Activated CD4-positive, CD25-positive, alpha-beta regulatory T cell treated with anti-CD3 and anti-CD28 coated beads, Interleukin-2, amount 50 U/mL, for 72 hours (primary cell): ENCODE data around the gene SRCIN1.
"Not testable (repeated sequence)": the region's sequence is repeated elsewhere in the genome, so short reads cannot be mapped to it uniquely, and the experiment has no call there.

ENCODE experiments used
- DNase-seq: peaks from one replicate; pipeline ENCODE4 v3.0.0; 2021

SRCIN1 gene

DNA sequence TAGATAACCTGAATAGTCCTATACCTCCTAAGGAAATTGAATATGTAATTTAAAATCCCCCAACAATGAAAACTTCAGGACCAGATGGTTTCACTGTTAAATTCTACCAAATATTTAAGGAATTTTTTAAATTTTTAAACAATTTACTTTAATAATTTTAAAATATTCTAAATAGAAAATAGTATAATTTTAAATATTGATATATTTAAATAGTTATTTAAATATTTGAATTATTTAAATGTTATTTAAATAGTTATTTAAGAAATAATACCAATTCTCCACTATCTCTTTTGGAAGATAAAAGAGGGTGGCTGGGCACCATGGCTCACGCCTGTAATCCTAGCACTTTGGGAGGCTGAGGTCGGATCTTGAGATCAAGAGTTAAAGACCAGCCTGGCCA, 104.0 kb downstream of the SRCIN1 start:
- not testable (repeated sequence) for DNase-seq

DNA sequence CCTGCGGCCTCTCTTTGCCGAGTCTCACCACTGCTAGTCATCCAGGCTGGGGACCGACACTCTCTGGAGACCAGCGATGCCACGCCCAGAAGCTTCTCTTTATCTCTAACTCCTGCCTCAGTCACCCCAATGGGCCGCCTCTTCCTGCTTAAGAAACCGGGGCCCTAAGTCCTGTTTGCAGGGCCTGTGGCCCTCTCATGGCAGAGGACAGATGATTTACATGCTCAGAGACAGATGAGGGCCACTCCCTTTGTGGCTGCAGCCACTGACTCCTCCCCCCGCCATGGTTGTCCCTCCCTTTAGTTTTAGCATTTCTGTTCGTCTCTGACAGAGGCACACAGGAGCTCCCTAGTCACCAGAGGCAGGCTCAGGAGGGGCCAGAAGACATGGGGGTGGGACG, 106.5 kb downstream of the SRCIN1 start:
- not testable (repeated sequence) for DNase-seq

DNA sequence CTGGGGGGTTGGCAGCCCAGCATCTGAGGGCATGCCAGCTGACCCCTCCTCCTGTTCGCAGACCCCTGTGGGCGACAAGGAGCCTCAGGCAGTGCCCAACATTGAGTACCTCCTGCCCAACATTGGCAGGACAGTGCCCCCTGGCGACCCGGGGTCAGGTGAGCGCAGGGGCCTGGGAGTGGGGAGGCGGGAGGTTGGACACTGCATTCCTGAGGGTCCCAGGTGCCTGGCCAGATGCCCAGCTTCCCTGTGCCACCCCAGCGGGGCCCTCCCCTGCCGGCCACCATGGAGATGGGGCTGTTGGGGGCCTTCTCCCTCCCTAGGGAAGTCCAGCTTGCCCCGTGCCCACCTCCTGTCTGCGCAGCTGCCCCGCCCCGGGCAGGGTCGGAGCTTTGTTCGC, 107.4 kb downstream of the SRCIN1 start:
- DNase-seq: no peak

DNA sequence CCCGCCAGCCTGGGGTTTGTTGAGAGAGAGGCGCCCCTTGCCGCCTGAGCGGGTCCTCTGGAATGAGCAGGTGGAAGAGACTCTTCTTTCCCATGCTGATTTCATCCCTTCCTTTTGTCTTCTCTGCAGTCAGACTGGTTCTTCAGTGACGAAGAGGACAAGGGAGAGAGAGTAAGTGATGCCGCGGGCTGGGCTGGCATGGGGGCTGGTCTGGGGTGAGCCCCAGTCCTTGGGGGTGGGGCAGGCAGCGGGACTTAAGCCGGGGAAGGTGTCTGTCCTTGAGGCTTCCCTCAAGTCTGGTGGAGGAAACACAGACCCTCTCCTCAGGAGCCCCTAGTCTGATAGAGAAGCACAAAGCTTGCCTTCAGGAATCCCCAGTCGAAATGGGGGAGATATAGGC, 108.1 kb downstream of the SRCIN1 start:
- DNase-seq: not testable (repeated sequence)

DNA sequence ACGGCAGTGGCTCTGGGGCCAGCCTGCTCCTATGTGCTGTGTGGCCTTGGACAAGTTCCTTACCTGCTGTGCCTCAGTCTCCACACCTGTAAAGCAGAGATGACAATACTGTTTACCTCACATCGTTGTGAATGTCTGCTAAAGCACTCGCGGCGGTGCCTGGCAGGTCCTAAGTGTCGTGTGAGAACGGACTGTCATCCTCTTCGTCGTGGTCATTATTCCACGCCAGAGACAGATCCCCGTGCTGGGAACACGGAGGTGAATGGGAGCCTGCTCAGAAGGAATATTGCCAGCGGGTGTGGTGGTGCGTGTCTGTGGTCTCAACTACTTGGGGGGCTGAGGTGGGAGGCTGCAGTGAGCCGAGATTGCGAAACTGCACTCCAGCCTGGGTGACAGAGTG, 111.6 kb downstream of the SRCIN1 start:
- not testable (repeated sequence) for DNase-seq

DNA sequence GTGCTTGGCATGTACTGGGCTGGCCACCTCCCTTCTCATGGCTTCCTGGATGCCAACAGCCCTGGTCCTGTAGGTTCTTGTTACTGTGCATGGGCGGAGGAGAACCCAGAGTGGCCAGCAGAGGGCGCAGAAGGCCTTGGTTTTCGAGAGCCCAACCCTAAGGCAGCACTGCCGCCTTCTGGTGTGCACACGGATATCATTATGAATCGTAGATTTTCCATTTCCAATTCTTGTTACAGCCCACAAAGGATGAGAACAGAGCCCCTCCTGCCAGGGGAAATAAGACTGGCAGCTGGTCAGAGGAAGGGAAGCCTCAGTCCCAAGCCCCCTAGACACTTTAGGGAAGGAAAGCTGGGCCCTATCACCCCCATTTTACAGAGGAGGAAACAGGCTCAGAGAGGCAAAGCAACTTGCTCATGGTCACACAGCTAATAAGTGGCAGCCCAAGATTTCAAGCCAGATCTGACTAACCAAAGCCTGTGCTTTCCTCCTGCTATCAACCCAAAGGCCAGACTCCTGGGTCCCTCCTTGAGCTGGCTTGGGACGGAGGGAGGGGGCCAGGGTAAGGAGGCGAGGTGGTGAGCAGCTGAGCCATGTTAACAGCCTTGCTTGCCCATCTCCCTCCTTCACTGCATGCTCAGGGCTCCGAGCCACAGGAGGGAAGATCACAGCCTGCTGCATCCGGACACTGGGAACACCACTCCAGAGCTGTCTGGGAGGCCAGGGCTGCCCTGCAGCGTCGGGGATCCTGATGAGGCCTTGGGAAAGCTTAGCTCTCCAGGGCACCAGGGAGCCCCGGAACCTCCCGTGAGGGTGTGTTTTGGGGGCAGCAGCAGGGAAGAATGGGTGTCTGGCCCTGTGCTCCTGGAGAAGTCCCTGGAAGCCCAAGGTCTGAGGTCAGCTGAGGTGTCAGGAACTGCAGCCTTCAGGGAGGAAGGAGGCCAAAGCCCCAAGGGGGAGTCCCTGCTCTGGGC, 113.4 kb downstream of the SRCIN1 start:
- peak; percentile 89 for DNase-seq

DNA sequence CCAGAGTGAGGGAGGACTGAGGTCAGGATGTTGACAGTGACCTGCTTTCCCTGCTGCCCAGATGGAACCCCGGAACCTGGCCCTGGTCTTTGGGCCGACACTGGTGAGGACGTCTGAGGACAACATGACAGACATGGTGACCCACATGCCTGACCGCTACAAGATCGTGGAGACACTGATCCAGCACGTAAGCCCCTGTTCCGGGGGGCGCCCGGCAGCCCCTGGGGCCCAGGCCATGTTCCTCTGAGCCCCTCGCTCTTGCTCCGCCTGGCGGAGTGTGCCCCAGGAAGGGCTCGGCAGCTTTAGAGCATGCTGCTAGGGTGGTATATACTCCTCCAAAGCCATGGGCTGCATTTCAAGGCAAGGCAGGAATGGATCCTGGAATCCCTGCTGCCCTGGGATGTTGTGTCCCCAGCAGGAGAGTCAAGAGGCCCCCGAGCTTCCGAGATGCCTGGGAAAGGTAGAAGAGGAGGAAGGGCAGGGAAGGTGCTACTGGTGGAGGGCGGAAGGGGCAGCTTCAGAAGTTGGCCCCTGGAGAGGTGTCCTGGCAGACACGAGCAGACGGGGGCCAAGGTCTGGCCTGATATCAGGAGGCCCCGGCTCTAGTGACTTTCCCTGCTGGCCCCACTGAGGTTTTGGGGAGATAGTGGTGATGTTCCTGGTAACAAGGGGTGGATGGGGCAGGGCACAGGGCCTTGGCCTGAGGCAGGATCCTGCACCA, 114.2 kb downstream of the SRCIN1 start:
- not testable (repeated sequence) for DNase-seq

DNA sequence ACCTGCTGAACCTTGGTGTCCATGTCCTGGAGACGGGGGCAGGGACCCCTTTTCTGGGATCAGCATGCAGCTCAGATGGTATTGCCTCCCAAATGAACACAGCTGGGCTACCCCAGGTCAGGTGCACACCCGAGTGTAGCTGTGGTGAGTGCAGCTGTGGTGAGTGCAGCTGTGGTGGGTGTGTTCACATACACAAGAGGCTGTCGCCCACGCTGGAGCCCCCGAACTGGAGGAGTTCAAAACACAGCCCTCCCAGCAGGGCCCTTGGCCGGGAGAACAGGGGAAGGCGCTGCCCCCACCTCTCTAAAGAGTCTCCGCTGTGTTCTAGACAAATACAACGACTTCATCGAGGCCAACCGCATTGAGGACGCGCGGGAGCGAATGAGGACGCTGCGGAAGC, 116.0 kb downstream of the SRCIN1 start:
- not testable (repeated sequence) for DNase-seq

DNA sequence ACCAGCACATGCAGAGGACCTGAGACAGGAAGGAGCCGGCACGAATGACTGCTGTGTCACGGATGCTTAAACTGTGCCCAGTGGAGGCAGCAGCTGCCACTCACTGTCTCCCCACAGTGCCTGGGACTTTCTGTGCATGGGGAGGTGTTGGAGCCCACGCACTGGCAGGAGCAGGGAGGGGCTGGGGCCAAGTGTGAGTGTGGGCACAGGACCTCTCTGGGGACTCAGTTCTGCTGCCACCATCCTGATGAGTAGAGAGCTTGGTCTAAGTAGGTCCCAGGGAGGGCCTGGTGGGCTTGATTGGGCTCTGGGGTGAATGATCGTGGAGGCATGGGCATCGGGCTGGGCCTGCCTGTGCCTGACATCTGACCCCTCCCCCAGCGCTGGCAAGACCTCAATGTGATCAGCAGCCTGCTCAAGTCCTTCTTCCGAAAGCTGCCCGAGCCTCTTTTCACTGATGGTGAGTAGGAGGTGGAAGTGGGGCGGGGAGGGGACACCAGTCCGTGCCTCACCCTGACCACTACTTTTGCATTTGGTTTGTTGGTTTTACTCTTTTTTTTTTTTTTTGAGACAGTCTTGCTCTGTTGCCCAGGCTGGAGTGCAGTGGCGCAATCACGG, 120.0 kb downstream of the SRCIN1 start:
- not testable (repeated sequence) for DNase-seq

DNA sequence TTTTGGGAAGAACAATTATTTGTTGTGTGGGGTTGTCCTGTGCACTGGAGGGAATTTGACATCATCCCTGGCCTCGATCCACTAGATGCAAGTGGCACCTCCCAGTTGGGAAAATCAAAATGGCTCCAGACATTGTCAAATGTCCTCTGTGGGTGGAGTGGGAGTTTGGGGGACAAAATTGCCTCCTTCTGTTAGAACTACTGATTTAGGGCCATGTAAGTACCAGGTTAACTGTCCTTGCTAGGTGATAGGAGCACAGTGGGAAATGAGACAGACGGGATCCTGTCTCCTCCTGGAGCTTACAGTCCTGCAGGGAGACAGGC, 120.6 kb downstream of the SRCIN1 start:
- DNase-seq: no peak

DNA sequence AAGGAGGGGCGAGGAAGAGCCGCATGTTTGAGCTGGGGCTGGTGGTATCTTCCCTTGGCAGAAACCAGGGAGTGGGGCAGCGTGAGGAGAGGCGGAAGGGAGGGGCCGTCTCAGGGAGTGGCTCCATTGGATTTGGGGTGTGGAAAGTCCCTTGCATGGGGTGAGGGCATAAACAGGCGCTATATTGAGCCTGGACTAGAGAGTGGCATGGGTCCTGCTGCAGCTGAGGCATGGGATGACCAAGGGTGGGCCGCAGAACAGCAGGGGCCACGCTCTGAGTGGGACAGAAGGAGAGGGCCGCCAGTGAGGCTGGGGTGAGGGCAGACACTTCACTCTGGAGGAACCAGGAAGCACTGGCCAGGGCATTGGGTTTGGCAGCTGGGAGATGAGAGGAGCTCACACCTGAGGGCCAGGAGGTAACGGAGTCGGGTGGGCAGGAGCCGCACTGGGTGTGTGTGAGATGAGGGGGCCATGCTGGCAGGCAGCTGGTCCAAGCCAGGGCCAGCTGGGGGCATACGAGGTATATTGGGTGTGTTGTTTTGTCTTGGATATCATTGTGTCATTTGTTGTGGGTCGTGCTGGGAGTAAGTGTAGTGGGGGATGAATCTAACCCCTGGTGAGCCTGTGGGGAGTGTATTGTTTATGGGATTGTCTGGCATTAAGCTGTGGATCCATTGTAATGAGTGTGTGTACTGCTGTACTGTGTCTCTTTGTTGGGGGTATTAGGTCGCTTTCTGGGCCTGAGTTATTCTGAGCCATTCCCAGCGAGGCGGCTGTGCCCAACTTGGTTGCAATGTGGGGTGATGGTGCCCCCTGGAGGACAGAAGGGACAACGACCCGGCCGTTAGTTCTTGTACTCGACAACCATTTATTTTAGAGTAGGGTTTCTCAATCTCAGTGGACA, 121.3 kb downstream of the SRCIN1 start:
- peak; percentile 58 for DNase-seq

DNA sequence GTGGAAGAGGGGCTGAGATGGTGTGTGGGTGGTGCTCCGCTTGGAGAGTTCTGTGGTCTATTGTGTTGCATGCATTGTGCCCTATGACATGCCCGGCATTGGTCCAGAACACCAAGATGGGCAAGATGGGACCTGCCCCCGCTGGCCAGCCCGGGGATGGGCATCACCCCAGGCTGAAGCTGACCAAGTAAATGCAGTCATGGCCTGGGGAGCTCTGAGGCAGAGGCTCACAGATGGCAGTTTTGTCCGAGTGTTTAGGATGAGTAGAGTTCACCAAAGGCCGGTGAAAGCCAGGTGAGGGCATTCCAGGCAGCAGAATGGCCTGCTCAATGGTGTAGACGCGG, 123.1 kb downstream of the SRCIN1 start:
- not testable (repeated sequence) for DNase-seq

DNA sequence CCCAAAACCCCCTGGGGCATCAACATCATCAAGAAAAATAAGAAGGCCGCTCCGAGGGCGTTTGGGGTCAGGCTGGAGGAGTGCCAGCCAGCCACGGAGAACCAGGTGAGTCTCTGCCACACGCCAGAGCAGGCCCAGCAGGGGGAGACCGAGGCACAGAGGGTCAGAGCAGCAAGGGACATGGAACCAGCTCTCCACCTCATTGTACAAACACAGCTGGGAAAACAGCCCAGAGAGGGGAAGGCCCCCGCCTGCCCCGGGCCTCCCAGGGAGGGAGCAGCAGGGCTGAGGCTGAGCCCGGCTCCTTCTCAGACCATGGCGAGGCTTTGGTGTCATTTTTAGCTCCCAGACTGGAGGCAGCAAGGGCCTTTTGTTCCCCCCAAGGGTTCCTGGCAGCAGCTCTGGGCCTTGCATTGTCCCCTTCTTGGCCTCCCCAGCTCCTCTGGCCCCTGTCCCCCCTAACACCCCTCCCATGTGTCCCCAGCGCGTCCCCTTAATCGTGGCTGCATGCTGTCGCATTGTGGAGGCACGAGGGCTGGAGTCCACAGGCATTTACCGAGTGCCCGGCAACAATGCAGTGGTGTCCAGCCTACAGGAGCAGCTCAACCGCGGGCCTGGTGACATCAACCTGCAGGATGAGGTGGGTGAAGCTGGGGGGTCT, 123.6 kb downstream of the SRCIN1 start:
- not testable (repeated sequence) for DNase-seq
